ENCODE measurements around the gene KRT83.

KRT83 gene

DNA sequence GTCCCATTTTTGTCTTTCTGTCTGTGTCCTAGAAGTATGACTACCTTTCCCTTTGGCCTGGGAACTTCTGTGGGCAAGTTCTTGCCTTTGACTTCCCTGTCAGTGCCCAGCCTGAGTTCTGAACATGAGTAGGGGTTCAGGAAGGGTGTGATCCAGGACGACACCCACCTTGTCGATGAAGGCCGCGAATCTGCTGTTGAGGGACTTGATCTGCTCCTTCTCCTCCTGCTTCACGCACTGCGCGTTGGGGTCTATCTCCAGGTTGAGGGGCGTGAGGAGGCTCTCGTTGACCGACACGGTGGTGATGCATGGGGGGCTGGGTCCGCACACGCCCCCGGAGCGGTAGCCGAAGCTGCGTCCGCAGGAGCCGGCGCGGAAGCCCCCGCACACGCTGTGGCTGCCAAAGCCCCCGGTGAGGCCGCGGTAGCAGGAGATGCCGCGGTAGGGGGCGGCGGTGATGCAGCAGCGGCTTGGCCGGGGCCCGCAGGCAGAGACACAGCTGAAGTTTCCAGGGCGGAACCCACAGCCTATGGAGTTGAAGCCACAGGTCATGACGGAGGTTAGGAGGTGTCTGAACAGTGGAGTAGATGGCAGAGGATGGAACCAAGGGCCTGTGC, at the start of gene KRT83:
TSS of gene KRT83 (minus strand) at position 615 of the 617 bp plus-strand sequence. CDS start at position 552, 63 bp downstream.
- no peak for DNase-seq

DNA sequence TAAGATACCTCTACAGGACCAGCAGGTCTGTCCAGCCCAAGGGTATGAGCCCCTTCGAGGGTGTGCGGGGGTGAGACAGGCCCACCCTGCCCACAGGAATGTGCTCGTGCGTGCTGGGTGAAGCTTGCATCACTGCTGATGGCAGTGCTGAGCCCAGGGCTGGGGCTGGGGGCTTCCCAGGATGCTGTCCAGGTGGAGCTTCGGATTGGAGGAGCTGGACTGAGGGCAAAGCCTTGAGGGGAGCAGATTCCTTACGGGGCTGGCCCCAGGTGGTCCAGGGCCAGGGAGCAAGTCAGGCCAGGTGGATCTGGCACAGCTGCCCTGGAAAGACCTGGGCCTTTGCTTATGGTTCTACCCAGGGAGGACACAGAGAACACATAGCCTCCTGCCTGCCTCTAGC, 48.6 kb upstream of the KRT83 start:
- no peak for DNase-seq

GRCh38 chr12:52369211-52369610, 48.0 kb upstream of the KRT83 start:
- DNase-seq, result no peak

- DNase-seq, result no peak
Observed at GRCh38 chr12:52368508-52368907, 47.3 kb upstream of the KRT83 start.

- DNase-seq, result no peak
Observed at GRCh38 chr12:52367876-52368275, 46.7 kb upstream of the KRT83 start.

DNA sequence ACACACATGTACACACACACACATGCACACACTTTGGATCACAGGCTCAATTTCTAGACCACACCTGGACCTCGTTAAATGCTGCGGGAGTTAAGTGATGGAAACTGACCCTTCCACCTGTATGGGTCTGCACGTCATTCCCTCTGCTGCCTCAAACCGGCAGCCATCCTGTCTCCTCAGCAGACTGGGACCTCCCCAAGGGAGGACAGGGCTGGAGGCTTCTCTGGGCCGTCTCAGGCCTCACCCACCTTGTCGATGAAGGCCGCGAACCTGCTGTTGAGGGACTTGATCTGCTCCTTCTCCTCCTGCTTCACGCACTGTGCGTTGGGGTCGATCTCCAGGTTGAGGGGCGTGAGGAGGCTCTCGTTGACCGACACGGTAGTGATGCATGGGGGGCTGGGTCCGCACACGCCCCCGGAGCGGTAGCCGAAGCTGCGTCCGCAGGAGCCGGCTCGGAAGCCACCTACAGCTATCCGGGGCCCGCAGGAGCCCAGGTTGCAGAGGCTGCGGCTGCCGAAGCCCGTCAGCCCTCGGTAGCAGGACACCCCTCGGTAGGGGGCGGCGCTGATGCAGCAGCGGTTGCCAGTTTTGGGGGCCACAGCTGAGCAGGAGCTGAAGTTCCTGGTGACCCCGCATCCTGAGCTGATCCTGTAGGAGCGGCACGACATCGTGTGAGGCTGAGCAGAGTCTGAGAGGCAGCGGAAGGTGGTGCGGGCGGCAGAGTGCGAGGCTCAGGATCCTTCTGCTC, 45.7 kb upstream of the KRT83 start, which contains the start of gene KRT85:
TSS of gene KRT85 (minus strand) at position 744 of the 748 bp plus-strand sequence. CDS start at position 668, 76 bp downstream.
- DNase-seq, result no peak

GRCh38 chr12:52364901-52365489, 43.8 kb upstream of the KRT83 start:
- no peak for DNase-seq

- DNase-seq, result no peak
Observed at GRCh38 chr12:52364061-52364460, 42.9 kb upstream of the KRT83 start.

DNA sequence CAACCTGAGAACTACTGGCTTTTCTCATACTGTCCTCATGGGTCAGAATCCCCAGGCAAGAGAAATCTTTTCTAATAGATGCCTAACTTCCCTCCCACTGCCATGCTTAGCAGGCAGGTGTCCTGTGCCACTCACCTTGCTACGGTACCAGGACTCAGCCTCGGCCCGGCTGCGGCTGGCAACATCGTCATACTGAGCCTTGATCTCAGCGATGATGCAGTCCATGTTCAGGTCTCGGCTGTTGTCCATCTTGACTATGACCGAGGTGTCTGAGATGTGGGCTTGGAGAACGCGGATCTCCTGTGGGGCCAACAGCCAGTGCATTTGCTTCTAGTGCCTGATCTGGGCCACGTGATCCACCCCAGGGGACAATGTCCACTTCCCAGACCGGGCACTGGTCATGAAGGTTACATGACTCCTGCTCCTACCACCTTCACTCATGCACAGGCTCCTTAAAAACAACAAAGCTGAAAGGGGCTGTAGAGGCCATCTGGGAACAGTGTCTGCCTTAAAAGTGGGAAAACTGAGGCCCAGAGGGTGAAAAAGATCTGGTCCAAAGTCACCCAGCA, 42.0 kb upstream of the KRT83 start:
- DNase-seq, result no peak

DNA sequence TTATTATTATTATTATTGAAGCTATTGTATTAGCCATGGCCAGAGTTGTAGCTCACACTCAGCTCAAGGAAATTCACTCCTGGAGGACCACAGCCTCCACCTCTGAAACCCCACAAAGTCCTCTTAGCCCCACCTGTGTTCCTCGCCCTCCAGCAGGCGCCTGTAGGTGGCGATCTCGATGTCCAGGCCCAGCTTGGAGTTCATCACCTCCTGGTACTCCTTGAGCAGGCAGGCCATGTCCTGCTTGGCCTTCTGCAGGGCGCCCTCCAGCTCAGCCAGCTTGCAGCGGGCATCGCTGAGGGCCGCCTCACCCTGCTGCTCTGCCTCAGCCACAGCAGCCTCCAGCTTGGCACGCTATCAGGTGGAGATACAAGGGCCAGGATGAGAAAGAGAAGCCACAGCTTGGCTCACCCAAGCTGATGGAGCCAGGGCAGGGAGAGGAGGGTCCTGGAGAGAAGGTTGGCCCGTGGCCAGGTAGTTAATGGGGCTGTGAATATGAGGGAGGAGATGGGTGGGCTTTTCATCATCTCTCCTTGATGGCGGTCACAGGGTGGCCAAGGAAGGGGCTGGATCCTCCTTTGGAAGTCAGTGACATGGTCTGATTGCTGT, 41.0 kb upstream of the KRT83 start:
- DNase-seq, result no peak

- no peak for DNase-seq
Observed at GRCh38 chr12:52361553-52361952, 40.4 kb upstream of the KRT83 start.

GRCh38 chr12:52360663-52361271, 39.6 kb upstream of the KRT83 start:
- no peak for DNase-seq

GRCh38 chr12:52360106-52360662, 39.0 kb upstream of the KRT83 start:
- DNase-seq, result no peak

DNA sequence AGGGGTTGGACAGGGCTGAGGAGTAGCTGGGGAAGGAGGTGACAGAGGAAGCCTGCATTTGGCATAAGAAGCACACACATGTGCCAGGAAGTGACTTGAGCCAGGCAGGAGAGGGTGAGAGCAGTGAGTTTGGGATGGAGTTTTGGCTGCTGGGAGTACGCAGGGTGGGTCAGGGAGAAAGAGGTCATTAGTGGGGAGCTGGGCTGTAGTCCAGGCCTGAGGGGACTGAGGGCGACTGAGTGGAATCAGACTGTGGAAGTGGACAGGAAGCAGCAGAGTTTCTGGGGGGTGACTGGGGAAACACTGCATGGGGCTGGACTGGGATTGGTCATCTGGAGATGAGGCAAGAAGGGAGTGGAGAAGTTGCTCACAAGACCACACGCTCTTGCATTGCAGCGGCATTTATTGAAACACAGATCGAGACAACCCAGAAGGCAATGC, 38.4 kb upstream of the KRT83 start:
- no peak for DNase-seq

DNA sequence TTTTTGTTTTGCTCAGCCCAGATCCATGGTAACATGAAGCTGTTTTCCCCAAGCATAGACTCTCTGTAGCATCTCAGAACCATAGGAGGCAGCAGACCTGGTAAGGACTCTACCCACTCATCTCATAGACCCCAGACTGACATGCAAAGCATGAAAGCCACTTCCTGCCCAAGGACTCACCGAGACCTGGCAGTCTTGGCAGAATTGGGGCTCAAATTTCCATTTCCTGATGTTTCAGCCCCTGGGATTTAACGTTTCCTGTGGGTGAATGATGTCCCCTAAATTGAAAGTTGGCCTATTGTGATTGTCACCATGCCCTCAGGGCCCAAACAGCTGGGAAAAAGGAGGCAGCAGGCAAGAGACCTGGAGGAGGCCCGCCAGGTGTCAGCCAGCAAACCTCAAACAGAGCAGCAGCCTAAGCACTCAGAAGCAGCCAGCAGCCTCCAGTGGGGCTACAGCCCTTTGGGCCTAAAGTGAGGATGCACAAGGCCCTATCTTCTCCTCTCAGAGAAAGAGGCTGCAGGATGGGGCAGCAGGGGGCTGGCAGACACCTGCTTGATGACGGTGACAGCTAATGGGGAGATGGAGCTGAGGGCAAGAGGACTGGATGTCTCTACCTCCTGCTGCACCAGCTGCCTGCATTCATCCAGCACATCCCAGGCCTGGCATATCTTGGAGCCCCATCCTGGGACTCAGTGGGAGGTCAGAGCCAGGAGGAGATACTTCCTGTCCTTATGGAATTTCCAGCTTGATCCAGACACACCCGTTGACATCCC, 37.6 kb upstream of the KRT83 start:
- no peak for DNase-seq

DNA sequence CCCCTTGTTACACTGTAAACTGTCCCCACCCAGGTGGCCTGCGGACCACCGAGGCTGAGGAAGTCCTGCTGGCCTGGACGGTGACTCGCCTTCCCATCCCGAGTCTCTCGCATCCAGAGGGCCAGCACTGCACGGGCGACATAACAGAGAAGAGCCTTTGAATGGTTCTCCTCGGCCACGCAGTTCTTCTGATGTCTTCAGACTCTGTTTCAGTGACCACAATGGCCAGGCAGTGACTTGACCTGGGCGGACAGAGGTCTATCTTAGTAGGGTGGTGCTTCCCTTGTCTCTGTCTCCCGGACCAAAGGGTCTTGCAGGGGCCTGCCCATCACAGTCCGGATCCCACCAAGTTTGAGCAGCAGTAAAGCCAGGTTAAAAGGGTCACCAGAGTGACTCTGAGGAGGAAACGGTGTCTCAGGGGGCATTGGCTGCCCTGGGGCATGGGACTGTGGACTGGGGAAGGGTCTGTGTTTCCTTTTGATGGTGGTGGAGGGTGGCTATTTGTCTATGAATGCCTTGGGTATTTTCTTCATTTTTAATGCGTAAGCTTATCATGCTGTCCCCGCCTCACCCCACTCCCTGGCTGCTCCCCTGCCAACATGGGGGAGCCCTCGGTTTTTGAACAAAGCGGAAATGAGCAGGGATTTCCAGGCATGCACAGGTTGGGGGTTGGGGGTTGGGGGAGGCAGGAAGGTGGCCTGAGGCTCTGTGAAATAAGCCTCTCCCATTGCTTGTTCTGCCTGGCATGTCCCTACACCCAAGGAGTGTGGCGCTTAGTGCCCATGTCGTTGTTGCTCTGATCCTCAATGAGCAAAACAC, 35.8 kb upstream of the KRT83 start:
- no peak for DNase-seq

DNA sequence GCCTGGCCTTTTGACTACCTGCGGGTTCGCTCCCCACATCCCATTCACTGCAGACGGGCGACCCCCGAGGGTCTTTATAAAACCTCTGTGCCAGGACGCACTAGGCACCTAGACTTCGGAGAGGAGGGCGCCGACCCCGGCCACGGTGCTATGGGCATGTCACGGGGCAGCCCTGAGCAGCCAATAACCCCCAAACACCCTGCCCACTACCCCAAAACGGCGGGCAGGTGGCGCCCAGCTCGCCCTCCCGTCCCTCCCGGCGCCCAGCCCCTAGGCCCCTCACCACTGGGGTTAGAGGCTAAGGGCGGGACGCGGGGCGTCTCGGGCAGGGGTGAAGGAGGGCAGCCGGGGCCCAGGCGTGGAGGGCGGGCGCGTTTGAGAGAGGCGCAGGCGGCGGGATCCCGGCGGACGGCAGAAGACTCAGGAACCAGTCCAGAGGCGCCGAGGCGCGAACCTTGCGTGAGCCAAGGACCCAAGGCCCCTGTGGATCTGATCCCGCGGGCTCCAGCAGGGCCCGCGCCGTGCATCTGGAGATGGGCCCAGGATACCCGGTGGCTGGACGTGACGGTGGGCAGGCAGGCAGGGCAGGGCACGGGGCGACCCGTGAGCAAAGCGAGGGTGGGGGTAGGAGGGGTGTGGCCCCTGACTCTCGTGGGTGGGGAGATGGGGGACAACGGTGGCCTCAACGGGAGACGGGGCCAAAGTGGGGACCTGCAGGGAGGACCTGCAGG, 35.0 kb upstream of the KRT83 start:
- DNase-seq, result no peak

DNA sequence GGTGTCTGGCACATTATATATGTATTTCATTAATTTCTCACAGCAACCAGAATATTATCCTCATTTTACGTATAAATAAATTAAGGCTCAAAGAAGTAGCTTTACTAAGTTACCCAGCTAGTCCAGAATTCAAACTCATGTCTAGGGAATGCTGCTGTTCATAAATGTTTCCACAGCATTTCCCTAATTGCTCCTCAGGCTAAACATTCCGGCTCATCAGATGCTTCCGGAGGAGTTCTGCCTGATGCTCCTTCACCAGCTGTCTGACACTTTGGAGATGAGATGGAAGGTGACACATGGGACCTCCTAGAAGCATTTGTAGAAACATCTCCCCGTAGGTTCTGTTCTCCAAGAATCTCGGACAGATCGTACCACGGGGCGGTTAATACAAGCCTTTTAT, 34.0 kb upstream of the KRT83 start:
- DNase-seq, result no peak

GRCh38 chr12:52354200-52354599, 33.0 kb upstream of the KRT83 start:
- DNase-seq, result no peak

DNA sequence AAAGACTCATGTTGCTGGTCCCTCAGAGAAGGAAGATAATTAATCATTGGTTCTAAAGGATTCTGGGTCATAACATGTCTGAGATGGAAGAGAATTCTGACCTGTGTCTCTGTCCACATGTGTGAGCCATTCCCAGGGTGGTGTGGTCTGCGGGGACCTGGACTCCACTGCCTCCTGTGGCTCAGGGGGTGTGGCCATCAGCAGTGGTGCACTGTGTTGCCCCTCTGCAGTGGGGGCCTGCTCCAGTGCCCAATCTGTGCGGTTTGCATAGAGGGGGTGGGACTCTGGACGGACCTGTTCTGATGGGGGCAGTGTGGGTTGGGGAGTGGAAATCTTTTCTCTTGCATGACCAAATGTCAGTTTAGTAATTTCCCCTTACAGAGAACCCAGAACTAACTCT, 32.6 kb upstream of the KRT83 start:
- DNase-seq, result no peak
